Gastrocnemius medialis (tissue), 4 donors: ENCODE measurements around the gene ABL1. TPM values are rescaled to one million over a fixed set of nuclear protein-coding genes. Genes with fewer than 3 reads are reported as not detected.

Experiments
- ATAC-seq, 2 donors: fragments of 150-250 bp; one replicate each; pipeline ENCODE4 v1.9.1; 2016
- DNase-seq, 2 donors: peaks; one replicate each; pipeline ENCODE4 v3.0.0-alpha.2; 2019
- H3K27ac ChIP-seq, 4 donors: fragments of 200-600 bp; sonication (generic); 1 replicate in 1 of 4; 2 replicates in 3 of 4; pipeline ENCODE4 v1.5.1; 2016 to 2018; ENCODE audit warnings: mild to moderate bottlenecking in 2 of 4, moderate library complexity in 1 of 4
- H3K27me3 ChIP-seq, 3 donors: fragments of 200-600 bp; sonication (generic) in 2 of 3; 1 replicate in 1 of 3; 2 replicates in 2 of 3; pipeline versions ENCODE4 v1.5.1 to v1.6.0; 2016 to 2019; ENCODE audit warnings: mild to moderate bottlenecking in 1 of 3, moderate library complexity in 1 of 3
- H3K36me3 ChIP-seq, 2 donors: fragments of 200-600 bp; sonication (generic) in 1 of 2; one replicate each; pipeline ENCODE4 v1.5.1; 2017 to 2018
- H3K4me1 ChIP-seq, 2 donors: fragments of 200-600 bp; sonication (generic) in 1 of 2; one replicate each; pipeline ENCODE4 v1.5.1; 2016 to 2017; ENCODE audit warnings: mild to moderate bottlenecking in 2 of 2
- H3K4me3 ChIP-seq, 4 donors: fragments of 200-600 bp; sonication (generic) in 3 of 4; 1 replicate in 1 of 4; 2 replicates in 3 of 4; pipeline ENCODE4 v1.5.1; 2016 to 2019; ENCODE audit warnings: mild to moderate bottlenecking in 2 of 4
- H3K9me3 ChIP-seq, 3 donors: fragments of 200-600 bp; sonication (generic) in 2 of 3; 1 replicate in 1 of 3; 2 replicates in 2 of 3; pipeline ENCODE4 v1.5.1; 2016 to 2019
- CTCF ChIP-seq, 5 experiments: fragments of 450-650 bp in 3 of 5; fragments of 200-600 bp in 2 of 5; sonication (generic) in 2 of 5; IDR thresholded peaks in 4 of 5; conservative IDR thresholded peaks in 1 of 5; 1 replicate in 4 of 5; 2 replicates in 1 of 5; pipeline ENCODE4 v1.5.1; 2016 to 2019; ENCODE audit warnings: antibody characterized with exemption in 5 of 5, mild to moderate bottlenecking in 3 of 5, moderate library complexity in 3 of 5
- POLR2A ChIP-seq, 2 donors: fragments of 450-650 bp; IDR thresholded peaks; one replicate each; pipeline ENCODE4 v1.6.1; 2017; ENCODE audit warnings: antibody characterized with exemption in 2 of 2, mild to moderate bottlenecking in 2 of 2, moderate library complexity in 2 of 2
- in situ Hi-C, 4 donors: fragments of 200-750 bp; cut with MboI; loops; one replicate each; pipeline versions ENCODE4 v1.15.0 to v1.8.0; 2017; ENCODE audit warnings: low sequenced_read_pairs in 4 of 4
- intact Hi-C: fragments of 100-400 bp; cut with DNase I; formaldehyde crosslinking; loops from one replicate; pipeline ENCODE4 v1.15.1; 2023; ENCODE audit warnings: low total_unique reads
- total RNA-seq, 4 donors: library from RNA; depleted of rRNA; stranded (reverse); fragments of >200 nt; gene quantifications; one replicate each; pipeline versions ENCODE4 v1.1.0 to v1.2.3, GENCODE V29; 2016

ABL1 gene
- total RNA-seq, 4 donors from 2014 or later, result 22.8 to 55.5 (median 28.5) TPM

GRCh38 chr9:130888146-130888885, 53.3 kb downstream of the ABL1 start:
- Histone ChIP-seq H3K4me1 (no peaks in the 10 kb centered on the region), H3K36me3 (peaks cover 0 to 70% of the 10 kb centered on the region in 2 donors), H3K27ac (no peak overlapping the region), H3K4me3 (no peak overlapping the region), H3K27me3 (no peaks in the 10 kb centered on the region), H3K9me3 (no peaks in the 10 kb centered on the region)
- intact Hi-C loops (no loop called here), in situ Hi-C loops (no loop called here)
- DNase-seq (no peak), ATAC-seq (no peak)
- no peak for TF ChIP-seq POLR2A (IDR thresholded peaks at IDR 0.05)
- TF ChIP-seq CTCF (IDR thresholded peaks at IDR 0.05 in 4 of 5, conservative IDR thresholded peaks at IDR 0.05 in 1 of 5), result no peak

GRCh38 chr9:130890124-130890523, 55.1 kb downstream of the ABL1 start:
- Histone ChIP-seq H3K4me3 (no peak overlapping the region), H3K27me3 (no peaks in the 10 kb centered on the region), H3K27ac (no peak overlapping the region), H3K4me1 (peaks cover 3% of the 10 kb centered on the region in 2 donors), H3K9me3 (no peaks in the 10 kb centered on the region), H3K36me3 (peaks cover 0 to 52% of the 10 kb centered on the region in 2 donors)
- ATAC-seq (no peak), DNase-seq (no peak)
- TF ChIP-seq CTCF (IDR thresholded peaks at IDR 0.05 in 4 of 5, conservative IDR thresholded peaks at IDR 0.05 in 1 of 5) (no peak), POLR2A (IDR thresholded peaks at IDR 0.05) (no peak)
- in situ Hi-C loops, result no loop called here
- intact Hi-C loops, result no loop called here

GRCh38 chr9:130890870-130891687, 56.0 kb downstream of the ABL1 start:
- Histone ChIP-seq H3K36me3 (peaks cover 0 to 43% of the 10 kb centered on the region in 2 donors), H3K27me3 (no peaks in the 10 kb centered on the region), H3K4me3 (no peak overlapping the region), H3K9me3 (no peaks in the 10 kb centered on the region), H3K27ac (no peak overlapping the region), H3K4me1 (peaks cover 3 to 4% of the 10 kb centered on the region in 2 donors)
- in situ Hi-C loops, result no loop called here
- DNase-seq, result no peak
- intact Hi-C loops, result no loop called here
- ATAC-seq, result no peak
- TF ChIP-seq CTCF (IDR thresholded peaks at IDR 0.05 in 4 of 5, conservative IDR thresholded peaks at IDR 0.05 in 1 of 5), result no peak
- no peak for TF ChIP-seq POLR2A (IDR thresholded peaks at IDR 0.05)

- no peak for TF ChIP-seq CTCF (IDR thresholded peaks at IDR 0.05 in 4 of 5, conservative IDR thresholded peaks at IDR 0.05 in 1 of 5)
- Histone ChIP-seq H3K36me3 (peaks cover 0 to 35% of the 10 kb centered on the region in 2 donors), H3K9me3 (no peaks in the 10 kb centered on the region), H3K4me3 (no peak overlapping the region), H3K4me1 (peaks cover 3 to 4% of the 10 kb centered on the region in 2 donors), H3K27ac (no peak overlapping the region), H3K27me3 (peaks cover 0 to 5% (median 0%) of the 10 kb centered on the region in 3 donors)
- in situ Hi-C loops, result no loop called here
- DNase-seq, result no peak
- intact Hi-C loops, result no loop called here
- ATAC-seq, result no peak
Measured at GRCh38 chr9:130891688-130892476, 56.8 kb downstream of the ABL1 start.
